IPS-15b (cell line): ENCODE measurements around the gene CD276.

Experiments used
- H3K27me3 ChIP-seq: one replicate; pipeline ENCODE4 v1.6.1; 2013; ENCODE audit warnings: low read length; ENCODE audit not compliant: control insufficient read depth, insufficient read depth
- H3K36me3 ChIP-seq: one replicate; pipeline ENCODE4 v1.6.1; 2013; ENCODE audit warnings: low read length; ENCODE audit not compliant: control insufficient read depth, insufficient read depth
- H3K4me1 ChIP-seq: one replicate; pipeline ENCODE4 v1.6.1; 2013; ENCODE audit warnings: mild to moderate bottlenecking, low read length; ENCODE audit not compliant: control insufficient read depth, insufficient read depth
- H3K4me3 ChIP-seq: one replicate; pipeline ENCODE4 v1.5.1; 2013; ENCODE audit warnings: low read depth, low read length
- H3K9ac ChIP-seq: one replicate; pipeline ENCODE4 v1.6.1; 2013; ENCODE audit warnings: low read depth, mild to moderate bottlenecking, low read length
- H3K9me3 ChIP-seq: one replicate; pipeline ENCODE4 v1.6.1; 2013; ENCODE audit warnings: mild to moderate bottlenecking, low read length; ENCODE audit not compliant: control insufficient read depth, insufficient read depth

CD276 gene

DNA sequence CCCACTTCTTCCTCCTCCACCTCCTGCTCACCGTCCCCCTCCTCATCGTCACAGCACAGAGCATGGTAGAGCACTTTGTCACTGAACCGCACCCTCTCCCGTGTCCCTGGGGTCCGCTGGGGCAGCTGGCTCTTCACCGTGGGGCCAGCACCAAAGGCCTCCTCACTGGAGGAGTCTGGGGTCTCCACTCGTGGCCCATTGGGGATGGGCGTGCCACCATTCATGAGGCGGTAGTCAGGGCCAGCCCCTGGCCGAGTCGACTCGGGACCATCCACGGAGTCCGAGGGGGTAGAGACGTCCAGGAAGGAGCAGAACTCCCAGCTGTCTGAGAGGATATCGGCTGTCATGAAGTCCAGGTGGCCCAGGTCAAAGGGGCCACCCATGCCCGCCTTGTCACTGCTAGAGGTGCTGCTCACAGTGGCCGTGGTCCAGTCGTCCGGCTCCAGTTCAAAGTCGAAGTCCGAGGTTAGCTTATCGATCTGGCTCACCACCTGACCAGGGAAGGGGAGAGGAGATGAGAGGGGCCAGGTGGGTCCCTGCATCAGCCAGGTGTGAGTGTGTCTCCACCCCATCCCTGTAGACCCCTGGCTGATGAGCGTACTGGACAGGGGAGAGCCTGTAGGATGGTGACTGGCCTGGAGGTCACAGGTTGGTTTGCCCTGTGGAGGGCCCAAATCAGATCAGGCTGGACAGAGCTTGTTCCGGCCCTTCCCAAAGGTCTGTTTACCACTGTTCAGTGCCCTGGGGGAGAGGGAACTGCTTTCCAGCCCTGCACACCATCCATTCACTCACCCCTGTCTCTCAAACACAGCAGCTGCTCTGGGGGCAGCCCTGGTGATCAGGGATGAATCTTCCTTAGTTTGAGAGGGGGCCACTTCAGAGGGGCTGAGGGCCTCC, 56.2 kb downstream of the CD276 start:
- no peak overlapping the region for H3K9ac ChIP-seq
- no peaks in the 10 kb centered on the region for H3K27me3 ChIP-seq
- H3K36me3 ChIP-seq = no peaks in the 10 kb centered on the region
- peaks cover 3% of the 10 kb centered on the region for H3K4me1 ChIP-seq
- no peak overlapping the region for H3K4me3 ChIP-seq
- no peaks in the 10 kb centered on the region for H3K9me3 ChIP-seq

DNA sequence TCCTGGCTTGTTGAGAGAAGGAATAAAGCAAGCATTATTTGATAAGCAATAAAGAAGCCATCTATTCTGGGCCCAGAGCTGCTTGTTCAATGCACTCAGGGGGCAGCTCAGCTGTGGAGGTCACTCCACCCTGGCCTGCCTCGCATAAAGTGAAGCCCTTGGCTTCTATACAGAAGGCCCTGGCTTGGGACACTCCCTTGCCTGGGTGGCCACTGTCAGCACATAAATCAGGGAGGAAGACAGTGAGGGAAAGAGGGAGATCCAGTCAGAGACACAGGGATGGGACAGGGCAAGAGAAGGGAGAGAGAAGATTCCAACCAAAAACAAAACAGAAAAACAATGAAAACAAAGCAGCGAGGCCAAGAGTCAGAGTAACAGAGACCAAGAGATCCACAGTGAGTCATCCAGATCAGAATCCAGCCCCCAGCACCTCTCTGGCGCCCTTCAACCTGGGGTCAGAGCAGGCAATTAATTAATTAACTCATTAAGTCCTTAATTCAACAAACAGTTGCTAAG, 57.2 kb downstream of the CD276 start:
- H3K4me1 ChIP-seq = peaks cover 3% of the 10 kb centered on the region
- H3K27me3 ChIP-seq = no peaks in the 10 kb centered on the region
- no peaks in the 10 kb centered on the region for H3K9me3 ChIP-seq
- no peaks in the 10 kb centered on the region for H3K36me3 ChIP-seq
- no peak overlapping the region for H3K4me3 ChIP-seq
- no peak overlapping the region for H3K9ac ChIP-seq

DNA sequence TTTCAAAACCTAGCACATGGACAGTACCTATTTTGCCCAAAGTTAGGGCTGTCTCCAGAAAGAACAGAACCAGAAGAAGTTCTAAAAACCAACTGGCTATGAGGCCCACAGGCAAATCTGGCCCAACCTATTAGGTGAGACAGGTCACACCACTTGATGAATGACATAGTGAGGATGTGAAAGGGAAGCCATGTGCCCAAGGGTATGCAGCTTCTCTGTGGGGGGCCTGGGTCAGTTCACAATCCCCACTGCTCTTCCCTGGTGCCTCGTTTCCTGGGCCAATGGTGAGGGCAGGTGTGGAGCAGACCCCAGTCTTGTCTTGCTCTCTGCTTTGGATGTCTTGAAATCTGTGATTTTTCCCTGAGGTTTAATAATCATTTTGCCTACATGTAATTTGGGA, 60.1 kb downstream of the CD276 start:
- Histone ChIP-seq H3K4me1 (peaks cover 3% of the 10 kb centered on the region), H3K9me3 (no peaks in the 10 kb centered on the region), H3K4me3 (no peak overlapping the region), H3K9ac (no peak overlapping the region), H3K27me3 (no peaks in the 10 kb centered on the region), H3K36me3 (no peaks in the 10 kb centered on the region)

DNA sequence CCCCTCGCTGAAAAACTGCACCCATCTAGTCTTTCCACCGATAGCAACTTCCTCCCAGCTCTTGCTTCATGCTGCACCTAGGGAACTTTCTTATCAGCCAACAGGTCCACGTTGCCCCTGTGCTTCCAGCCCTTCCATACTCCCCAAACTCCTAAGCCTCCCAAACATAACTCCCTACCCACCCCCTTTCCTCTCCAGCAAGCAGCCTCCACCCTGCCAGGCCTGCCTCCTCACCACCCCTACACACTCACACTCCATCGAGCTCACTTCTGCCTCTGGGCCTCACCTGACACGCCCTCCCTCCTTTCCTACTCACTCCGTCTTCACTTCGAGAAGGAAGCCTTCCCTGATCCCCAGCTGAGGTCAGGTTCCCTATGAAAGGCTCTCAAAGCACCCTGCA, 60.9 kb downstream of the CD276 start:
- peaks cover 3% of the 10 kb centered on the region for H3K4me1 ChIP-seq
- H3K27me3 ChIP-seq = no peaks in the 10 kb centered on the region
- no peaks in the 10 kb centered on the region for H3K9me3 ChIP-seq
- no peak overlapping the region for H3K4me3 ChIP-seq
- H3K36me3 ChIP-seq = no peaks in the 10 kb centered on the region
- H3K9ac ChIP-seq = no peak overlapping the region

DNA sequence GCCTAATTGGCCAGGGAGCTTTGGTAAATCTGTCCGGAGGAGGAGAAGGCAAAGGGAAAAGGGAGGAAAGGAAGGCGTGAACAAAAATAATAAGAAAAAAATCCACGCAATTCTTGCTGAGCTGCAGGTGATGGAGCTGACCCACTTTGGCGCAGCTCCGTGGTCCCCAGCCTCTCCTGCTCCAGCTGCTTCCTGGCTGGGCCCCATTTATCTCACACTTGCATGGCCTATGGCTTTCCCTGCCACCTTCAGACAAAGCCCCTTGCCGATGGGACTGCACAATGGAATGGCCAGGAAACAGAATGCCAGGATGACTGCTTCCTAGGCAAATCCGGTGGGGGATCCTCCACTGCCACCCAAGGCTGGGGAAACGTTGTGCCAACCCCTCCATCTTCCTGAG, 62.1 kb downstream of the CD276 start:
- Histone ChIP-seq H3K36me3 (no peaks in the 10 kb centered on the region), H3K27me3 (peaks cover under 1% of the 10 kb centered on the region), H3K4me3 (no peak overlapping the region), H3K9ac (no peak overlapping the region), H3K9me3 (no peaks in the 10 kb centered on the region), H3K4me1 (peaks cover 6% of the 10 kb centered on the region)

DNA sequence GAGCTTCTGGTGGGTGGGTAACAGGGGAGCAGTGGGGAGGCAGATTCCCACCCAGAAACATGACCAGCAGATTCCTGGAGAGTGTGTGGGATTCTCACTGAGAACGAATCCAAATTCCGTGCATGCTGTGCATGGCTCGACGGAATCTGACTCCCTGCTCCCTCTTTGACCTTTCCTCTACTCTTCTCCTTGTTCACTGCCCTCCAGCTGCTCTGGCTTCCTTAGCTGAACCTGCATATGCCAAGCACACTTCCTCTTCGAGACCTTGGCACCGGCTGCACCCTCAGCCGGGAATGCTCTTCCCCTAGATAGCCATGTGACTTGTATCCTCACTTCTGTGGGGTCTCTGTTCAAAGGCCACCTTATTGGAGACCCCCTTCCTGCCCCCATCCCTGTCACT, 62.7 kb downstream of the CD276 start:
- Histone ChIP-seq H3K4me1 (peaks cover 7% of the 10 kb centered on the region), H3K36me3 (no peaks in the 10 kb centered on the region), H3K27me3 (peaks cover 2% of the 10 kb centered on the region), H3K9ac (no peak overlapping the region), H3K9me3 (no peaks in the 10 kb centered on the region), H3K4me3 (no peak overlapping the region)

DNA sequence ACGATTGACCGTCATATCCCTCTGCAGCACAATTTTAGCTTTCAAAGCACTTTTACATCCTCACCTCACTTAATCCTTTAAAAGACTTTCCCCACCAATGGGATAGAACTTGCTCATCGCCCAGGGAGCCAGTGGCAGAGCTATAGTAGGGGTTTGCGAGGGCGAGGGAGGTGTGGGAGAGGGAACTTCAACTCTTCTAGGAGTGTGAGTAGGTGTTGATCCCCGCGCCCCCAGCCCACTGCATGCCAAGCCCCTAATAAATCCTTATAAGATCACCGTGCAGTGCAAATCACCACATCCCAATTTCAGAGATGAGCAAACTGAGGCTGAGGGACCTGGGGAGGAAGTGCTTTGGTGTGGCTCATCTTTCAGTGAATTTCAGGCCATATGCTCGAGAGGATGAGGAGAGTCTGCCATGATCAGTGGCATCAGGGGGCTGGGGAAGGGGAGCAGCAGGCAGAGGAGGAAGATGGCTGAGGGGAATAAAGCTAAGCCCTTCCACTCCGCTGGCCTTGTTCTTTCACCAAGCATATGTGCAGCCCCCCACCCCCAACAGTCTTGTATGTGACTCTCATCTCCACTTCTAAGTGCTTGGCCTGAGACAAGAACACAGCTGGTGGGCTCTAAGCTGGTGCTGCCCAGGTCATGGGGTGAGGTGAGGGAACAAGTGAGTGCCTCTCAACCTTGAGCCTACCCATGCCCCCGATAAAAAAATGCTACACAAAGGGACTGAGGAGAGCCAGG, 63.8 kb downstream of the CD276 start:
- Histone ChIP-seq H3K9me3 (no peaks in the 10 kb centered on the region), H3K4me3 (no peak overlapping the region), H3K9ac (no peak overlapping the region), H3K27me3 (peaks cover 2% of the 10 kb centered on the region), H3K4me1 (peaks cover 7% of the 10 kb centered on the region), H3K36me3 (no peaks in the 10 kb centered on the region)

DNA sequence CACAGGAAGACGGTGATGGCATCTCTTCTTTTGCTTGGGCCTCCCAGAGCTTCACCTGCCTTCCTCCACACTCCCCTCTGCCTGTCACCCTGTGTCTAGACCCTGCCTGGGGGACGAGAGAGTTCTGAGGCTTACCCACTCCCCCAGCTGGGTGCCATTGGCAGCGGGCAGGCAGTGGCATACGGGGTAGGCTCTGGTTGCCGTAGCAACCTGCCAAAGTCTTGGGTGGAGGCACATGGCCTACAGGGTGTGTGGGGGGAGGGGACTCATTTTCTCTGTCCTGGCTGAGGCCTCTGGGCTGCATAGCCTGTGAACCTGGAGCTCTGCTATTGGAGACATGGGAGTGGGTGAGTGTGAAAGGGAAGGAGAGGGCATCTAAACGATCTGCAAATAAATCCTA, 64.5 kb downstream of the CD276 start:
- no peak overlapping the region for H3K9ac ChIP-seq
- H3K4me1 ChIP-seq = peaks cover 11% of the 10 kb centered on the region
- H3K27me3 ChIP-seq = peaks cover 2% of the 10 kb centered on the region
- no peak overlapping the region for H3K4me3 ChIP-seq
- H3K36me3 ChIP-seq = no peaks in the 10 kb centered on the region
- no peaks in the 10 kb centered on the region for H3K9me3 ChIP-seq

DNA sequence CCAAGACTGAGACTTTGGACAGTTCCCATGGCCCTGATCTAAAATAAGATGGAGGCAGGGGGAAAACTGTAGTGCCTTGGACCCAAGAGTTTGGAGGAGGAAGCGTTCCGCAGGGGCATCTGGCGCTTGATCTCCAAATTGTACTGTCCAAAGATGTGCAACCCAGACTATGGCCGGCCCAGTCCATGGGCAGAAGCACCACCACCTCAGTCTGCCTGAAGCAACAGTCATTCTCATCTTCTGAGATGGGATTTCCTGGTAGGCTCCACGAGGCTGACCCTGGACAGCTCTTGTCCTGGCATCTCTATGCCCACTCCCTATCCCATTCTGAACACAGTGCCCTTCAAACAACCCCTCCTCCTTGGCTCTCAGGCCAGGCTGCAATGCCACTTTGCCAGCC, 65.3 kb downstream of the CD276 start:
- H3K27me3 ChIP-seq = peaks cover 4% of the 10 kb centered on the region
- H3K36me3 ChIP-seq = no peaks in the 10 kb centered on the region
- H3K9me3 ChIP-seq = no peaks in the 10 kb centered on the region
- no peak overlapping the region for H3K4me3 ChIP-seq
- peaks cover 18% of the 10 kb centered on the region for H3K4me1 ChIP-seq
- no peak overlapping the region for H3K9ac ChIP-seq

DNA sequence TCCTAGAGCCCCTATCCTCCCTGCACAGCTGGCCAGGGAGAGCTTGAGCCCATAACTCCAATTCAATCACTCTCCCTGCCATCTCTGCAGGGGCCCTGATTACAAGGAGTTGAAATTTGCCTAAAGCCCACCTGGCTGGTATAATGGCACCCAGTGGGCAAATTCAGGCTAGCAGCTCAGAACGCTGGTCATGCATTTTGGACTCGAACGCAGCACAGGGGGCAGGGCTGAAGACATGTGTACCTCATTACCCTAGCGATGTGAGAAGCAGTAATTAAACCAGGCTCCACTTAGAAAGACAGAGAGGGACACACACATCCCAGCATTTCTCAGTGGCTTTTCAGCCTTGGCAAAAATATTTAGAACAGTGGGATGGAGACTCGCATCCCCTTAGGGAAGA, 65.8 kb downstream of the CD276 start:
- peaks cover 5% of the 10 kb centered on the region for H3K27me3 ChIP-seq
- H3K9ac ChIP-seq = no peak overlapping the region
- H3K4me1 ChIP-seq = peaks cover 17% of the 10 kb centered on the region
- no peak overlapping the region for H3K4me3 ChIP-seq
- no peaks in the 10 kb centered on the region for H3K9me3 ChIP-seq
- H3K36me3 ChIP-seq = no peaks in the 10 kb centered on the region

DNA sequence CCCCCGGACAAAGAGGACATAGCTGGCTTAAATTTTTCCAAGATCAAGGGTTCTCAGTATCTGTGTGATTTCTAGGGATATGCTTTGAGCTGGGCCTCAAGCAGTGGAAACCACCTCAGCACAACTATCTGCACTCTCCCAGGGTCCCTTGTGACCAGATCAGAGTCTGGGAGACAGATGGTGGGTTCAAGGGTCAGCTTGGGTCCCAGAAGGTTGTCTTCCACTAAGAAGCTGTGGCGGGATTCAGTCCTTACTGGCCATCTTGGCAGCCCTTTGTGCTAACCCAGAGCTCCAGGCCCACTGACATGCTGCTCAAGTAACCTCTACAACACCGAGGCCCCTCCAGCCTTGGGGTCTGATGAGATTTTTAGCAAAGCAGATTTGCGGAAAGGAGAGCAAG, 66.3 kb downstream of the CD276 start:
- Histone ChIP-seq H3K9ac (no peak overlapping the region), H3K9me3 (no peaks in the 10 kb centered on the region), H3K4me1 (peaks cover 15% of the 10 kb centered on the region), H3K36me3 (no peaks in the 10 kb centered on the region), H3K4me3 (no peak overlapping the region), H3K27me3 (peaks cover 5% of the 10 kb centered on the region)

DNA sequence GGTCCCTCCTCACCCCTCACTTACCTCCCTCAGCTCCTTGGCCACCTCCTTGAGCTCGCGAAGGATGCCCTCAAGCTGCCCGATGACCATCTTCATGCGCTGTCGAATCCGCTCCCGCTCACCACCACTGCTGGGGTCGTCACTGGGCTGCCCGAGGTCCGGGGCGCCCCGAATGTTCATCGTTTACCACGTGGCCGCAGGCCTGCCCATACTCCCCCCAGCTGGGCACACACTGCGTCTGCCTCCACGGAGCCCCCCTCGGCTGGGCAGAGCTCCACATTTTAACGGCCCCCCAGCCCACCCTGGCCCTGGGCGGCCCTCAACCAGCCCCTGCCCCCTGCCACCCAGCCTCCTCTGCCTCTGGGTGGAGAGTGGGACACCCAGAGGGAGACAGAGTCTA, 66.8 kb downstream of the CD276 start:
- Histone ChIP-seq H3K27me3 (peaks cover 5% of the 10 kb centered on the region), H3K36me3 (no peaks in the 10 kb centered on the region), H3K9me3 (no peaks in the 10 kb centered on the region), H3K9ac (no peak overlapping the region), H3K4me3 (no peak overlapping the region), H3K4me1 (peaks cover 15% of the 10 kb centered on the region)
